NT2/D1 (cell line): ENCODE results near the gene LCN1.

Source experiments
- DNase-seq: peaks from one replicate; pipeline ENCODE4 v3.0.0-alpha.2; 2011; ENCODE audit warnings: low read depth, low spot score
- H3K27me3 ChIP-seq: 2 replicates; pipeline ENCODE4 v1.6.0; 2011; ENCODE audit warnings: mild to moderate bottlenecking; ENCODE audit not compliant: insufficient read length, insufficient read depth
- H3K36me3 ChIP-seq: 2 replicates; pipeline ENCODE4 v1.6.1; 2011; ENCODE audit warnings: mild to moderate bottlenecking, low read length, mixed read lengths; ENCODE audit not compliant: insufficient read depth, insufficient read length
- H3K4me1 ChIP-seq: 2 replicates; pipeline ENCODE4 v1.5.1; 2011; ENCODE audit not compliant: insufficient read depth, insufficient read length
- H3K4me3 ChIP-seq: 2 replicates; pipeline ENCODE4 v1.5.1; 2011; ENCODE audit warnings: low read depth; ENCODE audit not compliant: insufficient read length
- H3K9ac ChIP-seq: 2 replicates; pipeline ENCODE4 v1.6.0; 2011; ENCODE audit warnings: low read depth; ENCODE audit not compliant: insufficient read length
- H3K9me3 ChIP-seq: 2 replicates; pipeline ENCODE4 v1.5.1; 2011; ENCODE audit warnings: mild to moderate bottlenecking, low read length; ENCODE audit not compliant: insufficient read depth
- SUZ12 ChIP-seq: IDR thresholded peaks from 2 replicates; pipeline ENCODE4 v1.6.1; 2011; ENCODE audit not compliant: insufficient read length, insufficient read depth; ENCODE audit errors: extremely low read depth
- YY1 ChIP-seq: IDR thresholded peaks from 2 replicates; pipeline ENCODE4 v1.6.1; 2011; ENCODE audit not compliant: insufficient read length, insufficient read depth
- ZNF274 ChIP-seq: IDR thresholded peaks from 2 replicates; pipeline ENCODE4 v1.6.1; 2011; ENCODE audit warnings: mild to moderate bottlenecking, low read depth, low read length

LCN1 gene

GRCh38 chr9:135559606-135560005 is 38.4 kb downstream of the LCN1 start:
- no peak for DNase-seq
- Histone ChIP-seq H3K9ac (no peak overlapping the region), H3K4me3 (no peak overlapping the region), H3K9me3 (no peaks in the 10 kb centered on the region), H3K36me3 (no peaks in the 10 kb centered on the region), H3K27me3 (no peaks in the 10 kb centered on the region), H3K4me1 (no peaks in the 10 kb centered on the region)
- TF ChIP-seq YY1: no peak

- no peaks in the 10 kb centered on the region for H3K36me3 ChIP-seq
- no peak within 1 kb of the TSS for H3K4me3 ChIP-seq
- DNase-seq: no peak
- TF ChIP-seq YY1: no peak
- no peak for TF ChIP-seq ZNF274
- TF ChIP-seq SUZ12: no peak
- H3K9me3 ChIP-seq: no peaks in the 10 kb centered on the region
- no peak within 1 kb of the TSS for H3K9ac ChIP-seq
- no peaks in the 10 kb centered on the region for H3K27me3 ChIP-seq
- peaks cover 10% of the 10 kb centered on the region for H3K4me1 ChIP-seq
These were observed 40.4 kb downstream of the LCN1 start, which contains the start of gene PAEP for GRCh38 chr9:135561391-135562234. TSS of gene PAEP (plus strand) at chr9:135561756.

- Histone ChIP-seq H3K4me3 (no peak overlapping the region), H3K4me1 (peaks cover 10% of the 10 kb centered on the region), H3K9me3 (no peaks in the 10 kb centered on the region), H3K36me3 (no peaks in the 10 kb centered on the region), H3K27me3 (no peaks in the 10 kb centered on the region), H3K9ac (no peak overlapping the region)
- DNase-seq: no peak
- TF ChIP-seq YY1 (no peak), SUZ12 (no peak), ZNF274 (no peak)
These were observed 41.0 kb downstream of the LCN1 start for GRCh38 chr9:135562235-135562745.

GRCh38 chr9:135563039-135563476 is 41.8 kb downstream of the LCN1 start:
- H3K4me1 ChIP-seq: peaks cover 10% of the 10 kb centered on the region
- H3K9me3 ChIP-seq: no peaks in the 10 kb centered on the region
- TF ChIP-seq ZNF274 (no peak), SUZ12 (no peak), YY1 (no peak)
- H3K9ac ChIP-seq: no peak overlapping the region
- DNase-seq: no peak
- no peak overlapping the region for H3K4me3 ChIP-seq
- no peaks in the 10 kb centered on the region for H3K27me3 ChIP-seq
- H3K36me3 ChIP-seq: no peaks in the 10 kb centered on the region

- Histone ChIP-seq H3K4me1 (peaks cover 10% of the 10 kb centered on the region), H3K9ac (no peak overlapping the region), H3K9me3 (peaks cover 2% of the 10 kb centered on the region), H3K27me3 (no peaks in the 10 kb centered on the region), H3K36me3 (no peaks in the 10 kb centered on the region), H3K4me3 (no peak overlapping the region)
- DNase-seq: no peak
- TF ChIP-seq YY1: no peak
- no peak for TF ChIP-seq SUZ12
- no peak for TF ChIP-seq ZNF274
These were observed 42.6 kb downstream of the LCN1 start for GRCh38 chr9:135563858-135564257.

- Histone ChIP-seq H3K9me3 (peaks cover 12% of the 10 kb centered on the region), H3K9ac (no peak overlapping the region), H3K36me3 (no peaks in the 10 kb centered on the region), H3K4me1 (peaks cover 10% of the 10 kb centered on the region), H3K4me3 (no peak overlapping the region), H3K27me3 (no peaks in the 10 kb centered on the region)
- TF ChIP-seq YY1: no peak
- no peak for TF ChIP-seq ZNF274
- TF ChIP-seq SUZ12: no peak
- DNase-seq: no peak
These were observed 43.9 kb downstream of the LCN1 start for GRCh38 chr9:135565141-135565628.

- no peaks in the 10 kb centered on the region for H3K36me3 ChIP-seq
- H3K9me3 ChIP-seq: peaks cover 12% of the 10 kb centered on the region
- no peak for DNase-seq
- no peaks in the 10 kb centered on the region for H3K27me3 ChIP-seq
- H3K4me3 ChIP-seq: no peak overlapping the region
- no peak overlapping the region for H3K9ac ChIP-seq
- peaks cover 10% of the 10 kb centered on the region for H3K4me1 ChIP-seq
- no peak for TF ChIP-seq ZNF274
These were observed 44.4 kb downstream of the LCN1 start for GRCh38 chr9:135565636-135566035.
